ENCODE results near the gene MYO9A.

The MYO9A gene

DNA sequence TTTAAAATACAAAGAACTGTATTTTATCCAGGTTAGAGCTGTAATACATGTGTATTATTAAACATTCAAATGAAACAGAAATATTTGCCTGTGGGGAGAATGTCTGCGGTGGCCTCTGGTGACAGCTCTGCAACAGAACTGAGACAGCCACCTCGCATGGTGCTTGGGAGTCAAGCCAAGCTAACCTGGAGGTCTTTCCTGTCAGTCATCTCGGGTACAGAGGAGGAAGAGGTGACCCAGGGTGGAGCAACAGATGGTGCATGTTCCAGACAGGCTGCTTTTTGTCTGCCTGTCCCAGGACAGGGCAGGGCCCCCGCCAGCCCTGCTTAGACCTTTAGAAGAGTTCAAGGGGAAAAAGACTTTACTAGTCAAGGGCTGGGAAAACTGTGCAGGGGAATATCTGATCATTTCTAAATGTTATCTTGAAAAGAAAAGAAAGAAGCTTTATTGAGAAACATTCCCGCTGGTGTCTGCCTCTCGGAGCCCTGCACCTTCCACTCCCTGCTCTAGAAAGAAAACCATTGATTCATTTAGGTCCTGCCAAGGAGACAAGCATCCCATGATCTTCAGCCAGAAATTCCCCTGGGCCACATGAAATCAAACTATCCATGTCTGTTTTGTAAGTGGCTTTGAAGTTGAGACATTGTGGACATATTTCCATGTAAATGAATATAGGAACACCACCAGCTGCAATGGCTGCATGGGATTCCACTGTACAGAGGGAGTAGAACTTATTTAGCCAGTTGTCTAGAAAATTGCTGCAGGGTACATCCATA lies 313.1 kb downstream of the MYO9A start:
- DNase-seq = no peak

DNA sequence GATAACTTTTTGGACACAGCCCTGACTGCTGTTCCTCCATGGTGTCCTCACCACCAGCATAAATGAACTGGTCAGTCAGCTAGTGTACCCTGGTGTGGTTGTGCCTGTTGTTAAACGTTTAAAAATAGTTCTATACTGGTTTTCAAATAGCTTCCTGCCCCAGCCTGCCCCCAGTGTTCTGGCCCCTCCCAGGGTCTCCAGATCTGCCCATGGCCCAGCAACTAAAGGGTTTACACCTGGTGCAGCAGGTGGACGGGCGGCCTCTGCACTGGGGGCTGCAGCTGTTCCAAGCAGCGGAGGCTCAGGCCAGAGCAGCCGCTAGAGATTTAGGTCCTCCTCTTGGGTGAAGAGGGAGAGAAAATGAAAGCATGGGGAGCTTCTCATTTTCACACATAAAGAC lies 313.7 kb downstream of the MYO9A start:
- no peak for DNase-seq

DNA sequence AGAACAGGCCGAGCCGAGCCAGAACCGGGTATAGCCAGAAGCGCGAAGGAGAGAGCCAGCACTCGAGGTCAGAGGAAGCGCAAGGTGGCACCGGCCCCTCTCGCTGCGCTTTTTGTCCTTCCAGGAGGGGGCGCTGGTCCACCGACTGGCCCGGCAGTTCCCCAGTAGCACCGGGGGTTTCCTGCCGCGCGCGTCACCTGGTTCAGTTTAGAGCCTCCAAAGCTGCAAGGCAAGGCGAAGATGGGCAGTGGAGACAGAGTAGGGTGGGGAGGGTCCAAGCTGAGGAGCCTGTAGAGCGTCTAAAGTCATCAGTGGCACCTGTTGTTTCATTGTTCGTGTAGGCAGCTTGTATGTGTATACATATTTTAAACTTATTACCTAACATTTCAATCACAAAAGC lies 315.2 kb downstream of the MYO9A start:
- no peak for DNase-seq

- no peak for DNase-seq
Observed at GRCh38 chr15:71801935-71802655, 315.9 kb downstream of the MYO9A start.

DNA sequence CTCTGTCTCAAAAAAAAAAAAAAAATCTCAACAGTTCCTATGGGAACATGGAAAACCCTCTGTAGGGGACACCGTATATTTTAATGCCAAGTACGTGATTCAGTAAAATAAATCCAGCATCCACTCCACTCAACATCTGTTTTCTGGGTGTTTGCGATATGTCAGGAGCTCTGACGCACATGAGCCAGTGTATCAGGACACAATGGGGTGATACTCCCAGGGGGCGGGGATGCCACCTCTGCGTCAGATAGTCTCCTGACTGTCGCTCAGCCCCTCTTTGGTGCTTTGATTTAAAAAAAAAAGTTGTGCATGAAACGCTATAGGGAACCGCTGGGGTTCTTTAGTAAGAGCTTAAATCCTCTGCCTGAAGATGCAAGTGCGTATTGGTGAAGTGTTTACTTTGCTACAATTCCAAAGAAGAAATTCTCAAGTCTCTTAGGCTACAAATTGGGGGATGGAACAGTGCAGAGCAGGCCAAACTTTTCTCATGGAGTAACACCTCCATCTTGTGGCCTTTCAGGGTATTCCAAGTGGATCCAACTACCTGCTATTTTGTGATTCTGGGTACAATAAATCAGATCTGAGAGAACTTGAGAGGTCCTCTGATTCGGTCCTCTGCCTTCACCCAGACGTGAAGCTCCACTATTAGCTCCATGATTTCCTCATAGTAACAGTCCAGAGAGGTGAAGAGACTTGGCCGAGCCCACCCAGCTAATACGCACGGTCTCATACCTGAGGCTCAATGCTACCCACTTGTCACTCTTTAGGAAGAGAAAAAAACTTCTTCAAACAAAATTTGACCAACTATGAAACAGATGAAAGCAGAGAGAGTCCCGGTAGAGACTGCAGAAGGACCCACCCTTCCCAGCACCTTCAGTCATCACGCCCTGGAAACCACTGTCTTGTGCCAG lies 316.9 kb downstream of the MYO9A start:
- DNase-seq = peak; percentile 60

DNA sequence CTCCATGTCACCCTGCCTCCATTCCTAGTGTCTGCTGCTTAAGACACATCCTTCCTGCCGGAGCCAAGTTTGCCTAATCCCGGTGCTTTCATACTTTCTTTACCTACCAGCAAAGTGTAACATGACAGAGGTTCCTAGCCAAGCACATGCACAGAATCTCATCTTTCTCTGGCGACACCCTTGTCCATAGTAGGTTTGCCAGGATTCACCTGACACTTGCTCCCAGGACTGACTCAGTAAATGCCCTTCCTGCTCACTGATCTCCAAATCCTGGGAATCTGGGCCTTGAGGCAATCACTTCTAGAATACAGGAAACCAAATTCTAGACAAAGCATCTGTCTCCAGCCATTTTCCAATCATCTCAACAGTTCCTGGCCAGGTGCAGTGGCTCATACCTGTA lies 317.8 kb downstream of the MYO9A start:
- no peak for DNase-seq

DNA sequence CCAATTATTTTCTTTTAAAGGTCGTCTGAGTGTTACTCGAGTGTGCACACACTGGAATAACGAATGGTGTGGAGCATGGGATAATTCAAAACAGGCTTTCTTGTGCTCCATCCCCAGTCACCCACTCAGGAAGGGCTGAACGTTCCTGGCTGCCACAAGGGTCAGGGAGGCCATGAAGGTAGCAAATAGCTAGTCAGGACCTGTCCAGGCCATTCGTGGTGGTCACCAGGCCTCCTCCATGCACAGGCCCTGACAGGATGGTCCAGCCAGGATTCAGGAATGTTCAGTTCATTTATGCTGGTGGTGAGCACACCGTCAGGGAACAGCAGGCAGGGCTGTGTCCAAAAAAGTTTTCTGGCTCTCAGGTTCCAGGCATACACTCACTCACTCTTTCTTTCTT lies 319.3 kb downstream of the MYO9A start:
- DNase-seq = no peak

GRCh38 chr15:71792521-71792920 lies 325.4 kb downstream of the MYO9A start:
- DNase-seq = no peak

DNA sequence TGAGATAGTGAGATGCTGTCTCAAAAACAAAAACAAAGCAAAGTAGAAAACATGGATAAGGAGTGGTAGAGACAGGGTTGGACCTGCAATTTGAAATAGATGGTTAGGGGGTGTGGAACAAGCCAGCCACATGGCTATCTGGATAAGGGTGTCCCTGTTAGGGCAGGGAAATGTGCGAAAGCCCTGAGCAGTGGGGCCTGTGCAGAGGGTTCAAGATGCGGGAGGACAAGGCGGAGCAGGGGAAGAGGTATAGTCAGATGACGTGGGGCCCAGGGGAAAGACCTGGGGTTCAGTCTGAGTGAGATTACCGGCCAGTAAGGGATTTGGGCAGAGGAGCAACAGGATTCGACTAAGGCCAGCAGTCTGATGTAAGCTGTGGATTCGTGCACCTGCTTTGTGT lies 326.0 kb downstream of the MYO9A start:
- DNase-seq = no peak

DNA sequence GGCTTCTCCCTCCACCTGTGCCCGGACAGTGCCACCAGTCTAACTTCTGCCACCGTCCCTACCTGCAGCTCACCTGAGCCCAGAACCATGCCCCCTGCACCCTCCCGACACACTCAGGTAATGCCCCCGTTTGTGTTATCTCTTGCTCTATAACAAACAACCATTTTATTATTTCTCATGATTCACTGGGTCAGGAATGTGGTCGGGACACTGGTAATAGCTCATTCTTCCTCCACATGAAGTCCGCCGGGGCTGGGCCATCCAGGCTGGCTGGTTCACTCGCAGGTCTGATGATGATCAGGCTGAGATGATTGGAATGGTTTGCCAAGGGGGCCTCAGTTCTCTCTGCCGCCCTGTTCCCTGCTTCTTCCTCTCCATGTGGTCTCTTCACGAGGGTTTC lies 327.9 kb downstream of the MYO9A start:
- no peak for DNase-seq

DNA sequence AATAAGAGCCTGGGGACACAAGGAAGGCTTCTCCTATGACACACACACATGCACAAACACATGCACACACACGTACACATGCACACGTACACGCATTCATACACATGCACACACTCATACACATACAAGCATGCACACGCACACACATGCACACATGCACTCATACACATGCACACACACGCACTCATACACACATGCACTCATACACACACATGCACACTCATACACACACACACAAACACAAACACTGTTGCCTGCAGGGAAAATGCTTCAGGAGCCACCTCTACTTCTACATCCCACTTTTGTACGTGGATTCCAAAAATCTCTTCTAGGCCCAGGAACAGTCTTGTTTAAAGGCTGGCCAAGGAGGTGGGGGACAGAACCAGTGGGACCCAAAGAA lies 328.3 kb downstream of the MYO9A start:
- no peak for DNase-seq

- DNase-seq = no peak
Observed at GRCh38 chr15:71788646-71789579, 329.0 kb downstream of the MYO9A start.

DNA sequence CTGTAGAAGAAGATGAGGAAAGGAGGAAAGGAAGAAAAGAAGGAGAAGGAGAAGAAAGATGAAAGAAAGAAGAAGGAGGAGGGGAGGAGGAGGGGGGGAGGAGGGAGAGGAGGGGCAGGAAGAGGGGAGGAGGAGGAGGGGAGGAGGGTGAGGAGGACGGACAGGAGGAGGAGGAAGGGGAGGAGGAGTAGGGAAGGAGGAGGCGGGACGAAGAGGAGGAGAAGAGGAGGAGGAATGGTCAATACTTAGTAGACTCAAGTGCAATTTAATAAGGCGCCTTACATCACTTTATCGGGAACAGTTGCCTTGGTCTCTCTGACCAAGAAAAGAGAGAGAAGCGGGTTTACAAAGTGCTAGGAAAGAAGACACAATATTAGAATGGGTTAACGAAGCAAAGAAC lies 331.3 kb downstream of the MYO9A start:
- DNase-seq = no peak

DNA sequence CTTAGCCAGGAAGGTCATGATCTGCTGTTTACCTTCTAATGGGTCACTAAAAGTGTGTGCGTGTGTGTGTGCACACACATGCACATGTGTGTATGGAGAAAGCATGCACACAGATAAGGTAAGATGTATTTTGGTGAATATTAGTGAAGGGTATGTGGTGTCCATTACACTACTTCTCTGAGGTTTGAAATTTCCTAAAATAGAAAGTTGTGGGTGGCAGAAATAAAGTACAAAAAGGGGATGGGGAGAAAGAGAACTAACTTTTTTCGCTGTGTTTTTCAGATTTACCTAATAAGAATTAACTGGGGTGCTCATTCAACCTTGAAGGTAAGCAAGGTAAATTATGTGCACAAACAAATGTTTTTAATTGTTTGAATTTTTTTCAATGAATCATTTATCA lies 332.0 kb downstream of the MYO9A start:
- DNase-seq = no peak

DNA sequence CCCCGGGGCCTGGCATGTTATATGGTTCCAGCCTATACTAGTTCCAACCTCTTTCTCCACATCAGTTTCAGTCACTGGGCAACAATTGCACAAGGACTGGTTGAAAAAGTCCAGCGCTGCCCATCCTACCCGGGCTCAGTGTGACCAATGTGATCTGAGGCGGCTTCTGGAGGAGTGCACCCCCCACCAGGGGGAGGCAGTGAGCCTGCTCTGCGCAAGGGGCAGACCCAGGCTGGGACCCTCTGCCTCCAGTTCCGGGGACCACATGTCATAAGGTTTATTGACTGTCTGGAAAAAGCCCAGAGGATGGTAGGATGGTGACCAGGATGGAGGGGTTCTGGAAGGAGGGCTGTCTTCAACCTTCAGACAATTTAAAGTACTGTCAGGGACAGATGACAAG lies 333.2 kb downstream of the MYO9A start:
- DNase-seq = no peak

- no peak for DNase-seq
Observed at GRCh38 chr15:71782422-71783165, 335.4 kb downstream of the MYO9A start.

DNA sequence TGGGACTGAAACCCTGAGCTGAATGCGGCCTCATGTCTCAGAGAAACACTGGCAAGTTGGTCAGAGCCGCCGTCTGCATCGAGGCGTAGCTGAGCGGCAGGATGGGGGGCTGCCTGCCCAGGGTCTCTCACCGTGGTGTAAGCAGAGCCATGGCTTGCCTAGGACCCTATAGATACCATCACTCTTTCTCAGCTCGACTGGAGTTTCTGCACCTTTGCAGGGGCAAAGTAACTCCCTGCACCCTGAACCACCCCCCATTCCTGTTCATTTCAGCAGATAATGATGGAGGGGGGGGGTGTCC lies 336.0 kb downstream of the MYO9A start:
- no peak for DNase-seq

DNA sequence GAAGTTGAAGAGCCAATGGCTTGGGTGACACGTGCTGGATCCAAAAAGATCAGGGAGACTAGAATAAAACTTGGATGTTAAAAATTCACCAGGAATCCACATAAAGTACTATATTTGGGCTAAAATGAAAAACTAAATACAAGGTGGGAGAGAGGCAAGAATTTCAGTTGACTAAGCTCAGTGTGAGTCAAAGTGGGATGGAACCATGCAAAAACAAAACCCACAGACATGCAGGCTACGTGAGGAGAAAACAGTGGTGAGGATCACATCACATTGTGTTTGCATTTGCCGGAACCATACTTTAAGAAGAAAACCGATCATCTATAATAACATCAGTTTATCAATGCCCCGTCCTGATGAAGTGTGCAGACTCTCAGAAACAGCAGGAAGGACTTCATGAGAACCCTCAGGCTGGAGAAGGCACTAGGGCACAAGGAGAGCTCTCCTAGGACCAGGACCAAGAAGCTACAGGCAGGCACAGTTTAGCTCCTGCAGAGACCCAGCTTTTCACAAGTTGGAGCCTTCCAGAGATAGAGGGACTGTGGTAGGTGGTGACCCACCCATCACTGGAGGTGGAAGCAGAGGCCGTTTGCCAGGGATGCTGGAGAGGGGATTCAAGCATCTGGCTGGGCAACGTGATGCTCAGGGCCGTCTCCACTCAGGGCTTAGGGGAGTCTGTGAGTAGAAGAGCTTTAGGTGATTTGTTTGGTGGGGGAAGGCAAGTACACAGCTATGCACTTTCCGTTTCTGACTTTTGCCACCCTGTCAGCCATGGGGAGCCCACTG lies 336.6 kb downstream of the MYO9A start:
- DNase-seq = no peak

DNA sequence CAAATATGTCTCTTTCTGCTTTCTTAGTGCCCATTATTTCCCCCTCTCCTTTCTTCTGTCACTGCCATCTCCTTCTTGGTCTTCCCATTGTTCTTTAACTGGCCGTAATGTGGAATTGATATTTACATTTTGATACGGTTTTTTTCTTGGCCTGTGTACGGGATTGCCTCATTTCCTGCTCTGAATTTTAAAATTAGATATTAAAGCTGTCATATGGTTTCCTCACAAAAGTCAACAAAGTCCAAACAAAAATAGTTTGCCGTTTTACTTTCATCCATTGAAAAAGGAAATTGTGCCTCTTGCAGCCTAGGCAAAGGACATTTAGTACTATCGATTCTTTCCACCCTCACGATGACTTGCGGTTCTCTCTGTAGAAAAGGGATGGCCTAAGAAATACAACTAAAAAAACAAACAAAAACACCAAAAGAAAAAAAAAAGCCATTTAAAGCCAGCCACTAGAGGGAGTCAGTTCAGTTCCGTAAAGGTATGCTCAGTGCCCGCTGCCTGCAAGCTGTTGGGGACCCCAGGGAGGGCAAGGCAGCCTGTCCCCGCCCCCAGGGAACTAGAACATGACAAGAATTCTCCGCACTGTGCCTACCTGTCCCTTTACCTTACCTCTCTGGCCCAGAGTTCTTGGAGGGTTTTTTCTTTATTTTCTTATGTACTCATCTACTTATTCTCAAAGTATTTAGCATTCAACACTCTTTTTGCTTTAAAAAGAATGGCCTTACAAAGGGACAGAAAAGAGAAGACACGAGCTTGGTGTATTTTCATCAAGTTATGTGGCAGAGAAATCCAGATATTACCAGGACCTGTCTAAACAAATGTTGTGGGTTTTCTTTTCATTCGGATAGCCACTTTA lies 337.6 kb downstream of the MYO9A start:
- DNase-seq = peak; percentile 25
